ENCODE measurements around the gene CD2AP. TPM values are rescaled to one million over a fixed set of nuclear protein-coding genes. Genes with fewer than 3 reads are reported as not detected.
"Not testable (repeated sequence)": the region's sequence is repeated elsewhere in the genome, so short reads cannot be mapped to it uniquely, and the experiment has no call there.

The CD2AP gene
- total RNA-seq, 1 donor from 2014 or later, result 29.5 TPM

DNA sequence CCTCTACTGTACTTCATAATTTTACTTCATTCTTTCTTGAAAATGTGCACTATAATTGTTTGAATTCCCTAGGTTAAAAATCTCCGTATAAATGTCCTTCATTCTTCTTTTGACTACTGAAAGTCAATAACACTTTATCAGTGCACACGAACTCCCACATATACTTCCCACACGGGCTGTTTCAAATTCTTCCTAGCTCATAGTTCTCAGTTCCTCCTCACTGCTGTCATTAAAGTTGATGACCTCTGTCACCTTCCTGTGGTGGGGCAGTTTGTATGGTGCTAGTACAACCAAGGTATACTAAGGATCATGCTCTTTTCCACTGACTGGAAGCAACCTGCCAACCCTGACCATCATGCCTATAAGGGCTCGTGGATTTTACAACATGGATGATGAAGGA is 40.0 kb upstream of the CD2AP start:
- peaks cover 3% of the 10 kb centered on the region for H3K4me1 Mint-ChIP-seq (ENCODE audit: unreplicated experiment)
- no peak for DNase-seq (ENCODE audit: extremely low spot score, unreplicated experiment)
- H3K4me3 Mint-ChIP-seq, result no peak overlapping the region
- no peaks in the 10 kb centered on the region for H3K27me3 Mint-ChIP-seq
- H3K9me3 Mint-ChIP-seq, result no peaks in the 10 kb centered on the region
- no peak for TF ChIP-seq CTCF (conservative IDR thresholded peaks at IDR 0.05)
- H3K27ac Mint-ChIP-seq, result no peak overlapping the region
- H3K36me3 Mint-ChIP-seq, result no peaks in the 10 kb centered on the region

DNA sequence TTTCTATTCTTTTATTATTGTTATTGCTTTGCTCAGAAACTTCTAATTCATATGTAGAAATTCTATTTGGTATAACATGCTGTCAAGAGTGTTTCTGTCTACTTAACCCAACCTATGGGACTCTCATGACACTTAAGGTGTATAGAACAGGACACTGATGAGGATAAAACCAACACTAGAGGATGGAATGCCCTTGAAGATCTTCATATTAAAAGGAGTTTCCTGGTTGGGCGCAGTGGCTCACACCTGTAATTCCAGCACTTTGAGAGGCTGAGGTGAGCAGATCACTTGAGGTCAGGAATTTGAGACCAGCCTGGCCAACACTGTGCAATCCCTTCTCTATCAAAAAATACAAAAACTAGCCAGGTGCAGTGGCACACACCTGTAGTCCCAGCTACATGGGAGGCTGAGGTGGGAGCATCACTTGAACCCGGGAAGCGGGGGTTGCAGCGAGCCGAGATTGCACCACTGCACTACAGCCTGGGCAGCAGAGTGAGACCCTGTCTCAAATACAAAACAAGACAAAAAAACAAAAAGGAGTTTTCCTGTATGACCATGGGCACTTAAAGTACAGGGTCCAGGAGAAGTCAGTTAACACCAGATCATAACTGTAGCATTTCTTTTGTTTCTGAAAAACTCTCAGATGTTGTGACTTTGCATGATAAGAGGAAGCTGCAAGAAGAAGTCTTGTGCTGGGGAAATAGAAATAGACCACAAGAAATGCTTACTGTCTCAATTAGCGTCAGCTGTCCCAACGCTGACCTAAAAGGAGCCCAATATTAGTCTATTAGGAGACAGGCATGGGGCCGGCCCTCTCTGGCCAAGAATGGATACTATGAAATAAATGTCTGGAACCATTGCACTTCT is 38.9 kb upstream of the CD2AP start:
- Mint-ChIP-seq H3K9me3 (no peaks in the 10 kb centered on the region), H3K36me3 (no peaks in the 10 kb centered on the region), H3K27ac (no peak overlapping the region), H3K4me1 (ENCODE audit: unreplicated experiment) (peaks cover 3% of the 10 kb centered on the region), H3K27me3 (no peaks in the 10 kb centered on the region), H3K4me3 (no peak overlapping the region)
- DNase-seq (ENCODE audit: extremely low spot score, unreplicated experiment), result no peak
- TF ChIP-seq CTCF (conservative IDR thresholded peaks at IDR 0.05), result no peak

DNA sequence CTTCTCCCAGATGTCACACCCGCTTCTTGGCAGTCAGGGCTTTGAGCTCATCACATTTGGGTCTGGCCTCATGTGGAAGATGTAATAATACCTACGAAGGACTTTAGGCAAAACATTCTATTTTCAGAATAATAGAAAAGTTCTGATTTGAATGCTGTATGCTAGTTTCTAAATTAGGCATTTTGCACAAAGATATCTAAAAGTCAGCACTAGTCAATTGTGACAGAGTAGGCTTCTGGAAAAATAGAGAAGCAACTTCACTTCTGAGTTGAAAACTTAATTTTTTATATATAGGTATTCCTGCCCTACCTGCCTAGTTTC is 38.3 kb upstream of the CD2AP start:
- peaks cover 3% of the 10 kb centered on the region for H3K4me1 Mint-ChIP-seq (ENCODE audit: unreplicated experiment)
- no peaks in the 10 kb centered on the region for H3K9me3 Mint-ChIP-seq
- DNase-seq (ENCODE audit: extremely low spot score, unreplicated experiment), result no peak
- H3K4me3 Mint-ChIP-seq, result no peak overlapping the region
- no peaks in the 10 kb centered on the region for H3K27me3 Mint-ChIP-seq
- no peak for TF ChIP-seq CTCF (conservative IDR thresholded peaks at IDR 0.05)
- H3K27ac Mint-ChIP-seq, result no peak overlapping the region
- H3K36me3 Mint-ChIP-seq, result no peaks in the 10 kb centered on the region

- TF ChIP-seq CTCF (conservative IDR thresholded peaks at IDR 0.05), result no peak
- Mint-ChIP-seq H3K27me3 (no peaks in the 10 kb centered on the region), H3K4me1 (ENCODE audit: unreplicated experiment) (peaks cover 3% of the 10 kb centered on the region), H3K36me3 (no peaks in the 10 kb centered on the region), H3K9me3 (no peaks in the 10 kb centered on the region), H3K4me3 (no peak overlapping the region), H3K27ac (no peak overlapping the region)
- no peak for DNase-seq (ENCODE audit: extremely low spot score, unreplicated experiment)
These were observed 36.9 kb upstream of the CD2AP start for GRCh38 chr6:47440719-47441118.

DNA sequence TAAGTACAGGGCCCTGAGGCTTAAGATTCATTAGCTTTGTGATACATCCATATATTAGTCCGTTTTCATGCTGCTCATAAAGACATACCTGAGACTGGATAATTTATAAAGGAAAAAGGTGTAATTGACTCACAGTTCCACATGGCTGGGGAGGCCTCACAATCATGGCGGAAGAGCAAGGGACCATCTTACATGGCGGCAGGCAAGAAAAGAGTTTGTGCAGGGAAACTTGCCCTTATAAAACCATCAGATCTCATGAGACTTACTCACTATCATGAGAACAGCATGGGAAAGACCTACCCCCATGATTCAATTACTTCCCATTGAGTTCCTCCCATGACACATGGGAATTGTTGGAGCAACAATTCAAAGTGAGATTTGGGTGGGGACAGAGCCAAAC is 32.6 kb upstream of the CD2AP start:
- H3K4me1 Mint-ChIP-seq (ENCODE audit: unreplicated experiment), result peaks cover 17% of the 10 kb centered on the region

GRCh38 chr6:47446669-47447330 is 30.8 kb upstream of the CD2AP start:
- Mint-ChIP-seq H3K27me3 (no peaks in the 10 kb centered on the region), H3K27ac (no peak overlapping the region), H3K4me3 (no peak overlapping the region), H3K9me3 (no peaks in the 10 kb centered on the region), H3K36me3 (no peaks in the 10 kb centered on the region), H3K4me1 (ENCODE audit: unreplicated experiment) (peaks cover 14% of the 10 kb centered on the region)
- DNase-seq (ENCODE audit: extremely low spot score, unreplicated experiment), result no peak
- TF ChIP-seq CTCF (conservative IDR thresholded peaks at IDR 0.05), result no peak

More for the DNA sequence above, 32.6 kb upstream of the CD2AP start:
- H3K27ac Mint-ChIP-seq; H3K4me3 Mint-ChIP-seq; H3K9me3 Mint-ChIP-seq; DNase-seq (ENCODE audit: extremely low spot score, unreplicated experiment); H3K27me3 Mint-ChIP-seq; H3K36me3 Mint-ChIP-seq: not testable (repeated sequence)
